ENCODE data around the gene MOB2. TPM values are rescaled to one million over a fixed set of nuclear protein-coding genes. Genes with fewer than 3 reads are reported as not detected.

Gene MOB2
- total RNA-seq, 4 donors from 2014 or later = 84.8 to 126 (median 93.8) TPM

DNA sequence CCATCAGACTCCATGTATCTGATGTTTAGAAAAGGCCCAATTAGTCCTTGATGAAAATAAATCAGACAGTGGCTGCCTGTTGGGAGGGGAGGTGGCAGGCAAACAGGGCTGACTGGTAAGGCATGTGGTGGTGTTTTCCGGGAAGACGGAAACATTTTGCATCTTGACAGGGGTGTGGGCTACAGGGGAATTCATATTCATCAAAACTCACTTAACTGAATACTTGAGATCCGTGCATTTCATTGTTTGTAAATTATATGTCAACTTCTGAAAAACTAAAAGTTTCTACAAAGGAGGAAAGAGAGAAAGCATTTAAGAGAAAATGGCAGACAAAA is 10.1 kb upstream of the MOB2 start:
- intact Hi-C loops (cut with DNase I; ENCODE audit: low total_unique reads) = no loop called here
- 34 to 57% methylated on average over 3 of the region's 3 CpGs for WGBS, 2 donors
- TF ChIP-seq, protein P1, sequence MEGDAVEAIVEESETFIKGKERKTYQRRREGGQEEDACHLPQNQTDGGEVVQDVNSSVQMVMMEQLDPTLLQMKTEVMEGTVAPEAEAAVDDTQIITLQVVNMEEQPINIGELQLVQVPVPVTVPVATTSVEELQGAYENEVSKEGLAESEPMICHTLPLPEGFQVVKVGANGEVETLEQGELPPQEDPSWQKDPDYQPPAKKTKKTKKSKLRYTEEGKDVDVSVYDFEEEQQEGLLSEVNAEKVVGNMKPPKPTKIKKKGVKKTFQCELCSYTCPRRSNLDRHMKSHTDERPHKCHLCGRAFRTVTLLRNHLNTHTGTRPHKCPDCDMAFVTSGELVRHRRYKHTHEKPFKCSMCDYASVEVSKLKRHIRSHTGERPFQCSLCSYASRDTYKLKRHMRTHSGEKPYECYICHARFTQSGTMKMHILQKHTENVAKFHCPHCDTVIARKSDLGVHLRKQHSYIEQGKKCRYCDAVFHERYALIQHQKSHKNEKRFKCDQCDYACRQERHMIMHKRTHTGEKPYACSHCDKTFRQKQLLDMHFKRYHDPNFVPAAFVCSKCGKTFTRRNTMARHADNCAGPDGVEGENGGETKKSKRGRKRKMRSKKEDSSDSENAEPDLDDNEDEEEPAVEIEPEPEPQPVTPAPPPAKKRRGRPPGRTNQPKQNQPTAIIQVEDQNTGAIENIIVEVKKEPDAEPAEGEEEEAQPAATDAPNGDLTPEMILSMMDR (IDR thresholded peaks at IDR 0.05) = no peak
- no peak for TF ChIP-seq POLR2A (IDR thresholded peaks at IDR 0.05)
- H3K4me3 ChIP-seq (ENCODE audit: low read depth, poor library complexity, severe bottlenecking) = no peak overlapping the region
- DNase-seq (ENCODE audit: low spot score in 2 of 2) = no peak

GRCh38 chr11:1496091-1496760 is 9.6 kb upstream of the MOB2 start:
- intact Hi-C loops (cut with DNase I; ENCODE audit: low total_unique reads) = no loop called here
- 66 to 71% methylated on average over 9 of the region's 9 CpGs for WGBS, 2 donors
- no peak for TF ChIP-seq POLR2A (IDR thresholded peaks at IDR 0.05)
- TF ChIP-seq, protein P1 (IDR thresholded peaks at IDR 0.05) = no peak
- no peak overlapping the region for H3K4me3 ChIP-seq (ENCODE audit: low read depth, poor library complexity, severe bottlenecking)
- DNase-seq (ENCODE audit: low spot score in 2 of 2) = no peak

DNA sequence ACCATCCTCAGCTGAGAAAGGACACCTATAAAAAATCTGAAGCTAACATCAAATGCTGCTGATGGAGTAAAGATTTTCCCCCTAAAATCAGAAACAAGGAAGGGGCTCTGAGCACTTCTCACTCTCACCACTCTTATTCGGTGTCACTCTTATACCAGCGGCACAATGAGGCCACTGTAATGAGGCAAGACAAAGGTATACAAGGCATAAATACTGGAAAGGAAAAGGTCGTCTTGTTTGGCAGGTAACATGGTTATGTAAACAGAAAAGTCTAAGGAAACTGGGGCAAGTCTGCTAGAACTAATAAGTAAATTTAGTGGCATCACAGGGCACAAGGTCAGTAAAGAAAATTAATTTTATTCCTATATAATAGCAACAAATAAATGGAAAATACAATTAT is 8.1 kb upstream of the MOB2 start:
- no peak for TF ChIP-seq POLR2A (IDR thresholded peaks at IDR 0.05)
- TF ChIP-seq, protein P1 (IDR thresholded peaks at IDR 0.05) = no peak
- intact Hi-C loops (cut with DNase I; ENCODE audit: low total_unique reads) = no loop called here
- no peak overlapping the region for H3K4me3 ChIP-seq (ENCODE audit: low read depth, poor library complexity, severe bottlenecking)
- DNase-seq (ENCODE audit: low spot score in 2 of 2) = no peak
- 81 to 91% methylated on average over 3 of the region's 3 CpGs for WGBS, 2 donors

GRCh38 chr11:1493650-1494244 is 7.2 kb upstream of the MOB2 start:
- DNase-seq (ENCODE audit: low spot score in 2 of 2) = no peak
- no peak overlapping the region for H3K4me3 ChIP-seq (ENCODE audit: low read depth, poor library complexity, severe bottlenecking)
- TF ChIP-seq, protein P1 (IDR thresholded peaks at IDR 0.05) = no peak
- TF ChIP-seq POLR2A (IDR thresholded peaks at IDR 0.05) = no peak
- WGBS, 2 donors = 94 to 97% methylated on average over 3 of the region's 3 CpGs
- intact Hi-C loops (cut with DNase I; ENCODE audit: low total_unique reads) = no loop called here

DNA sequence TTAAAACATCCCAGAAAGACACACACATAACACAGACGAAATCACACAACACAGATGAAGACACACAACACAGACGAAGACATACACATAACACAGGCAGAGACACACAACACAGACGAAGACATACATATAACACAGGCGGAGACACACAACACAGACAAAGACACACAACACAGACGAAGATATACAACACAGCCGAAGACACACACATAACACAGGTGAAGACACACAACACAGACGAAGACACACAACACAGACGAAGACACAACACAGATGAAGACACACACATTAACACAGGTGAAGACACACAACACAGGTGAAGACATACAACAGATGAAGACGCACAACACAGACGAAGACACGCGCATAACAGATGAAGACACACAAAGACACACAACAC is 4.8 kb upstream of the MOB2 start:
- intact Hi-C loops (cut with DNase I; ENCODE audit: low total_unique reads) = no loop called here
- 91 to 93% methylated on average over 12 of the region's 12 CpGs for WGBS, 2 donors
- no peak for TF ChIP-seq POLR2A (IDR thresholded peaks at IDR 0.05)
- TF ChIP-seq, protein P1 (IDR thresholded peaks at IDR 0.05) = no peak
- H3K4me3 ChIP-seq (ENCODE audit: low read depth, poor library complexity, severe bottlenecking) = no peak overlapping the region
- DNase-seq (ENCODE audit: low spot score in 2 of 2) = no peak

DNA sequence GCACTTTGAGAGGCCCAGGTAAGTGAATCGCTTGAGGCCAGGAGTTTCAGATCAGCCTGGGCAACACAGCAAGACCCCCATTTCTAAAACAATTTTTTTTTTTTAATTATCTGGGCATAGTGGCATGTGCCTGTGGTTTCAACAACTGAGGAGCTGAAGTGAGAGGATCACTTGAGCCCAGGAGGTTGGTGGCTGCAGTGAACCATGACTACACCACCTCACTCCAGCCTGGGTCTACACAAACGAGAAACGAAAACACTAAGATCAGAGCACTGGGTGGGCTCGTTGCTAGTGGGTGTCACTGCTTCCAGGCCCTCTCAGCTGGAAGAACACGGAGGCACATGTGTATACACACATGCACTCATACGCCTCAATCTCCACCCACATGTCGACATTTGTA is 4.1 kb upstream of the MOB2 start:
- intact Hi-C loops (cut with DNase I; ENCODE audit: low total_unique reads) = no loop called here
- no peak for TF ChIP-seq POLR2A (IDR thresholded peaks at IDR 0.05)
- TF ChIP-seq, protein P1 (IDR thresholded peaks at IDR 0.05) = no peak
- DNase-seq (ENCODE audit: low spot score in 2 of 2) = no peak
- WGBS, 2 donors = 78 to 80% methylated on average over 7 of the region's 7 CpGs
- H3K4me3 ChIP-seq (ENCODE audit: low read depth, poor library complexity, severe bottlenecking) = no peak overlapping the region
